Measurements from ENCODE around the gene MYO5A. TPM values are rescaled to one million over a fixed set of nuclear protein-coding genes. Genes with fewer than 3 reads are reported as not detected.

The MYO5A gene
- total and polyA plus RNA-seq, 2 donors (not counting 1 experiment from before 2014, with no cell fraction given), result 32.9 to 41.9 TPM

- Histone ChIP-seq H3K27ac (ENCODE audit: insufficient read depth, low read length) (no peak overlapping the region), H3K79me2 (ENCODE audit: control insufficient read depth, insufficient read depth, low read length) (no peaks in the 10 kb centered on the region), H3K4me3 (replicated peaks in 1 of 4; ENCODE audit: control extremely low read depth in 1 of 4, insufficient read depth in 1 of 4, low read depth in 3 of 4, low read length in 4 of 4) (no peak overlapping the region), H3K4me2 (ENCODE audit: extremely low read depth, insufficient read depth, low read length) (no peak overlapping the region), H3K4me1 (ENCODE audit: control insufficient read depth, extremely low read depth, insufficient read depth, low read length) (no peaks in the 10 kb centered on the region), H3K36me3 (ENCODE audit: control insufficient read depth, insufficient read depth, low read length) (no peaks in the 10 kb centered on the region), H3K9ac (ENCODE audit: insufficient read depth, low read length) (no peak overlapping the region), H4K20me1 (ENCODE audit: control insufficient read depth, extremely low read depth, insufficient read depth, low read length) (no peaks in the 10 kb centered on the region), H3K9me3 (ENCODE audit: control insufficient read depth, insufficient read depth, low read depth, low read length) (no peaks in the 10 kb centered on the region), H2AFZ (ENCODE audit: low read length) (no peak overlapping the region), H3K27me3 (ENCODE audit: control insufficient read depth, insufficient read depth, low read length) (no peaks in the 10 kb centered on the region)
- TF ChIP-seq EZH2 (IDR thresholded peaks at IDR 0.05; ENCODE audit: low read length, missing control alignments) (no peak), CTCF (conservative IDR thresholded peaks at IDR 0.05 in 1 of 2, IDR thresholded peaks at IDR 0.05 in 1 of 2; ENCODE audit: low read depth in 1 of 2, low read length in 2 of 2) (no peak)
- DNase-seq (ENCODE audit: low read depth in 2 of 2), result peak in 1 of 2 donors; percentile 51
Measured at GRCh38 chr15:52428297-52428696, 100.4 kb downstream of the MYO5A start.

GRCh38 chr15:52427804-52428203, 100.9 kb downstream of the MYO5A start:
- no peaks in the 10 kb centered on the region for H3K9me3 ChIP-seq (ENCODE audit: control insufficient read depth, insufficient read depth, low read depth, low read length)
- no peaks in the 10 kb centered on the region for H3K36me3 ChIP-seq (ENCODE audit: control insufficient read depth, insufficient read depth, low read length)
- H3K4me3 ChIP-seq (replicated peaks in 1 of 4; ENCODE audit: control extremely low read depth in 1 of 4, insufficient read depth in 1 of 4, low read depth in 3 of 4, low read length in 4 of 4), result no peak overlapping the region
- no peaks in the 10 kb centered on the region for H3K79me2 ChIP-seq (ENCODE audit: control insufficient read depth, insufficient read depth, low read length)
- no peaks in the 10 kb centered on the region for H3K4me1 ChIP-seq (ENCODE audit: control insufficient read depth, extremely low read depth, insufficient read depth, low read length)
- TF ChIP-seq EZH2 (IDR thresholded peaks at IDR 0.05; ENCODE audit: low read length, missing control alignments), result no peak
- no peak for TF ChIP-seq CTCF (conservative IDR thresholded peaks at IDR 0.05 in 1 of 2, IDR thresholded peaks at IDR 0.05 in 1 of 2; ENCODE audit: low read depth in 1 of 2, low read length in 2 of 2)
- H3K4me2 ChIP-seq (ENCODE audit: extremely low read depth, insufficient read depth, low read length), result no peak overlapping the region
- H3K27ac ChIP-seq (ENCODE audit: insufficient read depth, low read length), result no peak overlapping the region
- peak; percentile 67 to 95 for DNase-seq (ENCODE audit: low read depth in 2 of 2)
- no peaks in the 10 kb centered on the region for H3K27me3 ChIP-seq (ENCODE audit: control insufficient read depth, insufficient read depth, low read length)
- no peak overlapping the region for H2AFZ ChIP-seq (ENCODE audit: low read length)
- H3K9ac ChIP-seq (ENCODE audit: insufficient read depth, low read length), result no peak overlapping the region
- no peaks in the 10 kb centered on the region for H4K20me1 ChIP-seq (ENCODE audit: control insufficient read depth, extremely low read depth, insufficient read depth, low read length)

- H3K4me1 ChIP-seq (ENCODE audit: control insufficient read depth, extremely low read depth, insufficient read depth, low read length), result no peaks in the 10 kb centered on the region
- no peak overlapping the region for H3K9ac ChIP-seq (ENCODE audit: insufficient read depth, low read length)
- H3K36me3 ChIP-seq (ENCODE audit: control insufficient read depth, insufficient read depth, low read length), result no peaks in the 10 kb centered on the region
- H3K9me3 ChIP-seq (ENCODE audit: control insufficient read depth, insufficient read depth, low read depth, low read length), result no peaks in the 10 kb centered on the region
- H2AFZ ChIP-seq (ENCODE audit: low read length), result no peak overlapping the region
- no peak overlapping the region for H3K27ac ChIP-seq (ENCODE audit: insufficient read depth, low read length)
- no peak overlapping the region for H3K4me2 ChIP-seq (ENCODE audit: extremely low read depth, insufficient read depth, low read length)
- H3K79me2 ChIP-seq (ENCODE audit: control insufficient read depth, insufficient read depth, low read length), result no peaks in the 10 kb centered on the region
- no peak for DNase-seq (ENCODE audit: low read depth in 2 of 2)
- H3K4me3 ChIP-seq (replicated peaks in 1 of 4; ENCODE audit: control extremely low read depth in 1 of 4, insufficient read depth in 1 of 4, low read depth in 3 of 4, low read length in 4 of 4), result no peak overlapping the region
- H3K27me3 ChIP-seq (ENCODE audit: control insufficient read depth, insufficient read depth, low read length), result no peaks in the 10 kb centered on the region
- no peaks in the 10 kb centered on the region for H4K20me1 ChIP-seq (ENCODE audit: control insufficient read depth, extremely low read depth, insufficient read depth, low read length)
- TF ChIP-seq EZH2 (IDR thresholded peaks at IDR 0.05; ENCODE audit: low read length, missing control alignments) (no peak), CTCF (conservative IDR thresholded peaks at IDR 0.05 in 1 of 2, IDR thresholded peaks at IDR 0.05 in 1 of 2; ENCODE audit: low read depth in 1 of 2, low read length in 2 of 2) (no peak)
Measured at GRCh38 chr15:52424856-52425431, 103.7 kb downstream of the MYO5A start.

All from fibroblast of lung (primary cell).